Chondrocyte (in vitro differentiated cells): ENCODE data around the gene SNTG2. TPM values are rescaled to one million over a fixed set of nuclear protein-coding genes. Genes with fewer than 3 reads are reported as not detected.

Experiments
- DNase-seq: peaks from one replicate; pipeline ENCODE4 v3.0.0; 2021; ENCODE audit warnings: mixed read lengths, low spot score
- H3K27ac Mint-ChIP-seq: one replicate; pipeline ENCODE4 v1.8.0; 2021; ENCODE audit warnings: mild to moderate bottlenecking, moderate library complexity, mixed read lengths; ENCODE audit not compliant: unreplicated experiment
- H3K27me3 Mint-ChIP-seq: 2 replicates; pipeline ENCODE4 v1.8.0; 2021; ENCODE audit warnings: low read depth, mixed read lengths
- H3K36me3 Mint-ChIP-seq: 2 replicates; pipeline ENCODE4 v1.8.0; 2021; ENCODE audit warnings: low read depth, mixed read lengths
- H3K4me1 Mint-ChIP-seq: 2 replicates; pipeline ENCODE4 v1.8.0; 2021; ENCODE audit warnings: low read depth, mild to moderate bottlenecking, mixed read lengths
- H3K4me3 Mint-ChIP-seq: one replicate; pipeline ENCODE4 v1.8.0; 2021; ENCODE audit warnings: mild to moderate bottlenecking, moderate library complexity, mixed read lengths; ENCODE audit not compliant: unreplicated experiment
- H3K9me3 Mint-ChIP-seq: 2 replicates; pipeline ENCODE4 v1.8.0; 2021; ENCODE audit warnings: low read depth, mixed read lengths
- total RNA-seq: library from RNA; stranded (reverse); gene quantifications from 3 replicates; pipeline ENCODE4 v1.2.1, GENCODE V29; 2021
- TF ChIP-seq, protein P1 (sequence below): fragments of 200-600 bp; sonication (generic); IDR thresholded peaks from 2 replicates; pipeline ENCODE4 v1.5.0; 2021; ENCODE audit warnings: antibody characterized with exemption, mild to moderate bottlenecking, moderate library complexity

SNTG2 gene
- total RNA-seq, 1 donor from 2014 or later, result not detected

DNA sequence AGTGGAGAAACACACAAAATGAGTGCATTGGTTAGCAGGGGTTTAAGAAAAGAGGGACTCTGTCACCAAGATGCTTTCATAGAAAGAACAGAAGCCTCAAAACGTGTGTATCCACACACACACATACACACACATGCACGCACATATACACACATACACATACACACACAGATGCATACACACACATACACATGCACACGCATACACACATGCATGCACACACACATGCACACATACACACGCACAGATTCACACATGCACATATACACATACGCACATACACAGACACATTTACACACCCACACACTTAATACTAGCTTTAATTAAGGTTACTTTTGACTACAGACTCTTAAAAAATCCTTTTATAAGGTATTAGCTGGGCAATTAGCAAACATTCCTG is 378.0 kb downstream of the SNTG2 start:
- no peaks in the 10 kb centered on the region for H3K36me3 Mint-ChIP-seq
- no peaks in the 10 kb centered on the region for H3K4me1 Mint-ChIP-seq
- DNase-seq, result no peak
- H3K27ac Mint-ChIP-seq, result no peak overlapping the region
- TF ChIP-seq, protein P1, sequence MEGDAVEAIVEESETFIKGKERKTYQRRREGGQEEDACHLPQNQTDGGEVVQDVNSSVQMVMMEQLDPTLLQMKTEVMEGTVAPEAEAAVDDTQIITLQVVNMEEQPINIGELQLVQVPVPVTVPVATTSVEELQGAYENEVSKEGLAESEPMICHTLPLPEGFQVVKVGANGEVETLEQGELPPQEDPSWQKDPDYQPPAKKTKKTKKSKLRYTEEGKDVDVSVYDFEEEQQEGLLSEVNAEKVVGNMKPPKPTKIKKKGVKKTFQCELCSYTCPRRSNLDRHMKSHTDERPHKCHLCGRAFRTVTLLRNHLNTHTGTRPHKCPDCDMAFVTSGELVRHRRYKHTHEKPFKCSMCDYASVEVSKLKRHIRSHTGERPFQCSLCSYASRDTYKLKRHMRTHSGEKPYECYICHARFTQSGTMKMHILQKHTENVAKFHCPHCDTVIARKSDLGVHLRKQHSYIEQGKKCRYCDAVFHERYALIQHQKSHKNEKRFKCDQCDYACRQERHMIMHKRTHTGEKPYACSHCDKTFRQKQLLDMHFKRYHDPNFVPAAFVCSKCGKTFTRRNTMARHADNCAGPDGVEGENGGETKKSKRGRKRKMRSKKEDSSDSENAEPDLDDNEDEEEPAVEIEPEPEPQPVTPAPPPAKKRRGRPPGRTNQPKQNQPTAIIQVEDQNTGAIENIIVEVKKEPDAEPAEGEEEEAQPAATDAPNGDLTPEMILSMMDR, result no peak
- peaks cover 1% of the 10 kb centered on the region for H3K27me3 Mint-ChIP-seq
- H3K9me3 Mint-ChIP-seq, result peaks cover 11% of the 10 kb centered on the region
- H3K4me3 Mint-ChIP-seq, result no peak overlapping the region

DNA sequence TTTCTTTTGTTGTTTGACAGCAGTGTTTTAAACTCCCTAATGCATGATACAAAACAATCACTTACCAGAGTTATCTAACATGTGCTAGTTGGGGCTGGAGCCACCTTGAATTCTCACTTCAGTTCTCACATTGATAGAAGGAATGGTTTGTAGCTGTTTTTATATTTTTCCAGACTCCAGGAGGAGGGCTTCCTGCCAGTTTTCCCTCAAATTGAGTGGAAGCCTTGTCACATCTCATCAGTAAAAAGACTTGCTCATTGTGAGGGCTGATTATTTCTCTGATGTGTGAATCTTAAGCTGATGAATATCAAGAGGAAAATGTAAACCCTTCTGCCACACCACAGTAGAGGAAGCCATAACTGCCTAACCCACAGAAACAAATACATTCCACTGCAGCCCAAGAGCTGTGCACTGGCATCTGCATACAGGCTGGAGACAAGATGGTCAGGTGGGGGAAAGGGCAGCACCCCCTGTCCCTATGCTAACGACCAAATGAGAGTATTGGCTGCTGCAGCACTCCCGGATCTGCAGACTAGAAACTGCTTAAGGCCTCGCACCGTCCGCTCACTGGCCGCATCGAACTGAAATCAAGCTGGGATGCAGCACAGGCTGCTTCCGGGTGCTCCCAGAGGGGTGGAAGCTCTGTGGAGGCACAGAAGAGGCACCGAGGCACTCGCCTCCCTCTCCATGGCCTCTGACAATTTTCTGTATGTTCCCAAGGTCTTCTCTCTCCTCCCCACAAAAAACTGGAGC is 388.9 kb downstream of the SNTG2 start:
- TF ChIP-seq, protein P1, result no peak
- Mint-ChIP-seq H3K4me1 (no peaks in the 10 kb centered on the region), H3K4me3 (no peak overlapping the region), H3K36me3 (no peaks in the 10 kb centered on the region), H3K27ac (no peak overlapping the region), H3K9me3 (peaks cover 9% of the 10 kb centered on the region), H3K27me3 (peaks cover 4% of the 10 kb centered on the region)
- DNase-seq, result no peak

DNA sequence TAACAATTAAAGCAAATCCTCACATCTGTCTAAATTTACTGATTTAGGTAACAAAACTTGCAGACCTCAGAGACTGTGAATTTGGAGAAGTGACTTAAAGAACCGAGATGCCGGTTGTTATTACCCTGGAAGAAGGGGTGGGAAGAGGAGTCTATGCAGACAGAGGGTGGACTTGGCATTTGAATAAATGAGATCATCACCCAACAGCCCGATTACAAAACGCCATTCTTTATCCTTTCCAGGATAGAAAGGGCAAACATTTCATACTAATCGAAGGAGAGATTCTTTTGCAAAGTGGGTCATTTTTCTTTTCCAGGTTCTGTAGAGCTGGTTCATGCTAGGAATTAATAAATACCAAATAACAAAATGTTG is 389.5 kb downstream of the SNTG2 start:
- DNase-seq, result no peak
- Mint-ChIP-seq H3K4me1 (no peaks in the 10 kb centered on the region), H3K4me3 (no peak overlapping the region), H3K27me3 (peaks cover 4% of the 10 kb centered on the region), H3K36me3 (no peaks in the 10 kb centered on the region), H3K27ac (no peak overlapping the region), H3K9me3 (peaks cover 9% of the 10 kb centered on the region)
- TF ChIP-seq, protein P1, result no peak

DNA sequence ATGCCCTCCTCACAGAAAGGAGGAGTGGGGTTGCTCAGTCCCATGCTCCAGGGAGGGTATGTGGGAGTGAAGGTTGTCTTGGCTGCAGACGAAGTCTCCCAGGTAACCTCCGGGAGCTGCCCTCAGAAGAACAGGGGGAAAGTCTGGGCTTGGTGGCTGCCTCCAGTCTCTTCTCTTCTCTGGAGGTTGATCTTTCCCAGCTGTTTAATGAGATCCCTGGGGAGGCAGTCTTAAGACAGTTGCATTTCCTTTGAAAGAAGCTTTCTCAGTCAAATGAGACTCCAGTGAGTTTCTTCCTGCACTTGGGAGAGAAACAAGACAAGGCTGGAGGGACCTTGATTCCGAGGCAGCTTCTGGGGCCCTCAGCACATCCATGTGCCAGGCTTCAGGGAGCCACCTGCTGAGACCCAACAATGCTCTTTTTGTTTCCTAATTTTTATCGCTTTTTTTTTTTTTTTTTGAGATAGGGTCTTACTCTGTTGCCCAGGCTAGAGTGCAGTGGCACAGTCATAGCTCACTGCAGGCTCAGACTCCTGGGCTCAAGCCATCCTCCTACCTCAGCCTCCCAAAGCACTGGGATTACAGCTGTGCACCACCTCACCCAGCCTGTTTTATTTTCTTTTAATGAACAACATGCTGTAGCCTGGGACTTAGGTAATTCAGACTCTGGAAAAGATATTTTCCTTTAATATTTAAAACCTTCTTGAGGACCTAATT is 390.9 kb downstream of the SNTG2 start:
- Mint-ChIP-seq H3K4me1 (no peaks in the 10 kb centered on the region), H3K27ac (no peak overlapping the region), H3K4me3 (no peak overlapping the region), H3K9me3 (peaks cover 6% of the 10 kb centered on the region), H3K36me3 (no peaks in the 10 kb centered on the region), H3K27me3 (peaks cover 4% of the 10 kb centered on the region)
- no peak for DNase-seq
- TF ChIP-seq, protein P1, result no peak

DNA sequence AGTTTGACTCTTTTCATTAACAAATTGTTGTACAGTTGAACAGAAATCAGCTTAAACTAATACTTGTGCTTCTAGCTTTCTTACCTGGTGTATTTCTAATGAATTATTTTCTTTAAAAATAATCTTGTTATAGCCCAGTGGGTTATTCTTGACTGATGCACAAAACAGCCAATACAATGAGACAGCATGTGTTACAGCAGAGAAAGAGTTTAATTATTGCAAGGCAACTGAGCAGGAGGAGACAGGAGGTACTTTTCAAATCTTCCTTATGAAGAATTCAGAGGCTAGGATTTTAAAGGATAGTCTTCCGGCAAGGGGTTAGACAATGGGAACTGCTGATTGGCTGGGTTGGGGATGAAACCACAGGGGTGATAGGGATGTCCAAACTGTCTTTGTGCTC is 398.1 kb downstream of the SNTG2 start:
- no peak overlapping the region for H3K4me3 Mint-ChIP-seq
- H3K9me3 Mint-ChIP-seq, result peaks cover 27% of the 10 kb centered on the region
- H3K27me3 Mint-ChIP-seq, result no peaks in the 10 kb centered on the region
- no peaks in the 10 kb centered on the region for H3K4me1 Mint-ChIP-seq
- TF ChIP-seq, protein P1, result no peak
- DNase-seq, result no peak
- no peaks in the 10 kb centered on the region for H3K36me3 Mint-ChIP-seq
- H3K27ac Mint-ChIP-seq, result no peak overlapping the region
